NOMO-1 (cell line): ENCODE data around the gene CCNB2.
"Not testable (repeated sequence)": the region's sequence is repeated elsewhere in the genome, so short reads cannot be mapped to it uniquely, and the experiment has no call there.

Source experiments
- DNase-seq, 2 experiments: peaks; one replicate each; lab custom pipeline; 2025; ENCODE audit not compliant: unreplicated experiment in 2 of 2; lab: John Stamatoyannopoulos, UW

Gene CCNB2

DNA sequence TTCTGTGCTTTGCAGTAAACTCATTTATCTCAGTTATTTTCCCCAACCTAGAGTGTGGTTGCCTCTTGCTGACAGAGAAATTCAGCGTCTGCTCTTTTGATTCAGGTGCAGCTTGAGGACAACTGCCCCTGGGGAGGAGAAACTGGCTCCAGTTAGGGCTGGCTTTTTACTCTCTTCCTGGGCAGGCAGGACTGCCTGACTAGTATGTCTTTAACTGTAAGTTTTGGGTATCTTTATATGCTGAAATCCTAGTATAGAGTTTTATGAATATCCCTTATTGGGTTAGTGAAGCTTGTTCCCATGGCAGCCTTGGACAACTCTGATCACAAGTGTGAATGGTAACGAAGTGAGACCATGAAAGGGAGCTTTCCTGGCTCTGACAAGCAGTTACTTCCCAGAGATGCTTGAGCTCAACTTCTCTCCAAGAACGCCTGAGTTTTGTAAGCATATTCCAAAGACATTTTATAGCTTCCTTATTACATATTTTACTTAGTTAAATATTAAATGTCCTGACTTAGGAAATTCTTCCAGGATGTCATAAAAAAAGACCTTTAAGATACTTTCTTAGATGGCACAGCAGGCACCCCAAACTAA, 27.1 kb downstream of the CCNB2 start:
- no peak for DNase-seq

DNA sequence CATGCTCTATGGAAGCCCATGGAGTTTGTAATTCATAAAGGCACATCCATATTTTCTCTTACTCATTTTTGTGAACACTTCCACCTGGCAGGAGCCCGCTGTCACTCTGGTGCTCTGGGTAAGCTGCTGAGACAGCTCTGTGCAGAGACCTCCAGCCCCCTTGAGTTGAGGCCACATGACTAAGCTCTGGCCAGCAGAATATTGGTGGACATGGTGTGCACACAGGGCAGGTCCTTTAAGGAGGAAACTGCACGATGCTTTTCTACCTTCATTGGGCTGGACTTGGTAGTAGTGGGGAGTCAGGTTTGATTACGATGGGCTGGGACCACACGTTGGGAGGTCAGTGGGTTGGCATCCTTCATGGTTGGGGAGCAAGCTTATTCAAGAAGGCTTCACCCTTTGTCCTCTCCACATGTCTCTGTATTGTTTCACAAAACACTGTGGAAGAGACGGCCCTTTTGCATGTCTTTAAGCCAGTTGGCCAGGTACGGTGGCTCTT, 29.0 kb downstream of the CCNB2 start:
- no peak for DNase-seq

DNA sequence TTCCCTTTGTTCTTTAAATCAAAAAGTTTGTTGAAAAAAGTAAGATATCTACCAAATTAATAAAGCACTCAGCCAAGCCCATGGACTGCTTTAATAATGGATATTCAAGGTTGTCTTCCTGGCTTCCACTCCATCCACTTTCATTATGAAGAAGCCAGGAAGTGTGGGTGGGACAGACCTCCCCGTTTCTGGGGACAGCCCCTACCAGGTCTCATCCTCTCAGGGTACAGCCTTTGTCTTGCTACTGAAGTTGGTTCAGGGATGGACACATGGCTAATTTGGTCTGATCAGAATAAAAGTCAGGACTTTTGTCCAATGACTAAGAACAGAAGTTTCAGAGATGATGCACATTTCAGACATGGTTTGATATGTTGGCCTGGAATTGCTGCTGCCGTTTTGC, 32.6 kb downstream of the CCNB2 start:
- DNase-seq, result no peak

DNA sequence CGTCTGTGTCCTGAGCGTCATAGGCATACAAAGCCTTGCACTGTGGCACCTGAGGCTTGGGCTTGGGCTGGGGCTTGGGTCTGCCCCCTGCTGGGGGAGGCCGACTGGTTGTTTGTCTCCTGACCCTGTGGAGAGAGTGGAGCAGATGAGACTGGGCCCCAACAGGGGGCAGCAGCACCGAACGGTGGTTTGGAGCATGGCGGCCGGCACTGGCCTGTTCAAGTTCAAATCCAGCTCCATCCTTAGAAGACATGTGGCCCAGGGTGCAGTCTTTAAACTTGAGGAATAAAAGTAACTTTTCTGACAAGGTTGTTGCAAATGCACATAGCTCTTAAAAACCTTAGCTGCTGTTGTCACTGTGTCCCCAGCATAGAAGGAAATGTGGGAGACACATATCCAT, 33.3 kb downstream of the CCNB2 start:
- DNase-seq, result peak; percentile 59 to 60

DNA sequence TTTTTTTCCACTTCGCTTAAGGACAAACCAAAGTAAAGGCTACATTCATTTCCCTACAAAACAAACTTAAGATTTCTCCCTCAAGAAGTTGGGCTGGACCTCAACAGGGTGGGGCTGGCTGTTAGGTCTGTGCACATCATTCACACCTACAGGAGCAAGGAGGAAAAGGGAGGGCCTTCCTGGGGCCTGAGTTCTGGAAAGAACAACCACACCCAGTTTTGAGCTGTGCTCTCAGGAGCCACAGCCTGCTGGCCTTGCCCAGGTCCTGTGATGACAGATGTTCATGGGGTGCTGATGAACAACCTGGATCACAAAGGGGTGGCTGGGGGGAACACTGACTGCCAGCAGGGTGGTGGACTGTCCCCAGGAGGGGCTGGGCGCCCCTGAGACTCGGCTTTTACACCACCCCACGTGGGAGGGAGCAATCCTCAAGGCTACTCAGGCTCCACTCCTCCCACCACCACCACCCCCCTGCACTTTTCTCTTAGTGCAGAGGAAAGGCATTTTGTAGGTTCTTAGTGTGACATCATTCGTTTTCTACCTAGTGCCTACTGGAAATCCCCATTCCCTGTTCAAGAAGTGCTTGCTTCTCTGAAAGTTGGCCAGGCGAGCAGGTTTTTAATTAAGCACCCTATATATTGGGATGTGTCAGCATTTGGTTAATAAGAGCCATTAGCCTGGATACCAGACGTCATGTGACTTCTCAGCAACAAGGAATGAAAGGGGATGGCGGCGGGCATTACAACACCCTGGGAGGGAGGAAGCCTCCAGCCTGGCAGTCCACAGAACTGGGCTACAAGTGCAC, 35.7 kb downstream of the CCNB2 start:
- no peak for DNase-seq

DNA sequence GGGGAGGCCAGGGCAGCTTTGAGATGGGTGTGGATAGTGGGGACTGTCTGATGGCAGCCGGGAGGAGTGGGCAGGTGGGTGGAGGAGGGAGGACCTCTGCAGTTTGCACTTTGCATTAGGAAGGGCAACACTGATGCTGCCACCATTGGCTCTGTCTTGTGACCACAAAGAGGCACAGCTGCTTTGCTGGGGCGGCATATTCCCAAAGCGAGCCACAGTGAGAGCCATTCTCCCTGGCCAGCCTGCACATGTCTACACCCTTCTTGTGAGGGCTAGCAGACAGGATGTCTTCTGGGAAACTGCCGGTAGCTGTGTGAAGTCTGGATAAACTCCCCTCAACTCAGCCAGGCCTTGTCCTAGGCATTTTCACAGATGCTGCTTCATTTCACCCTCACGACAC, 38.3 kb downstream of the CCNB2 start:
- no peak for DNase-seq

DNA sequence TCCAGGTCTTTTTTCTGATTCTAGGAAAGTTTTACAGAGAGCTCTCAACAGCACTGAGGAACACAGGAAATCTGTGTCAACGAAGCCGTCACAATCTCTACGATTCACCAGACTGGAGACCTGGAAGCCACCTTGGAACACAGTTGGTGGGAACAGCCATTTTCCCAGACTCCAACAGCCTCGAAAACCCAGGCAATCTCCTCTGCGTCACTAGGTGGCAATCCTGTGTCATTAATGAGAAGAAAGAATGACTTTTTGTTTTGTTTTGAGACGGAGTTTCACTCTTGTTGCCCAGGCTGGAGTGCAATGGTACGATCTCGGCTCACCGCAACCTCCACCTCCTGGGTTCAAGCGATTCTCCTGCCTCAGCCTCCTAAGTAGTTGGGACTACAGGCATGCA, 39.6 kb downstream of the CCNB2 start:
- peak in 1 of 2 experiments; percentile 11 for DNase-seq

DNA sequence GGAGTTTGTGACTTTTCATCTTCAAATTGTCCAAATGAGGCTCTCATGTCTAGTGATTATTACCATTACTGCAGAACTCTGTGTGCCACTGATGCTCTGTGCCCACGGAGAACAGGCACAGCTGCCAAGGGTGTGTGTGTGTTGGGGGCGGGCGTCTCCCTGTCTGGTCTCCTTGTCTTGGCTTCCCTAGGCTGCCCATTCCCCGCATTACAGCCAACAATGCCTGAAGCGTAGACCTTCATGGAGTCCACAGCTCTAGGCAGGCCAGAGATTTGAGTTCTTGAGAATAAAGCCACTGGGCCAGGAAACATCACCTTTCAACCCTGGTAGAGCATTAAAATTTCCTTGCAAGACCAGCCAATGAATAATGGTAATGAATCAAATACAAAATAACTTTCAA, 42.7 kb downstream of the CCNB2 start:
- DNase-seq, result no peak

DNA sequence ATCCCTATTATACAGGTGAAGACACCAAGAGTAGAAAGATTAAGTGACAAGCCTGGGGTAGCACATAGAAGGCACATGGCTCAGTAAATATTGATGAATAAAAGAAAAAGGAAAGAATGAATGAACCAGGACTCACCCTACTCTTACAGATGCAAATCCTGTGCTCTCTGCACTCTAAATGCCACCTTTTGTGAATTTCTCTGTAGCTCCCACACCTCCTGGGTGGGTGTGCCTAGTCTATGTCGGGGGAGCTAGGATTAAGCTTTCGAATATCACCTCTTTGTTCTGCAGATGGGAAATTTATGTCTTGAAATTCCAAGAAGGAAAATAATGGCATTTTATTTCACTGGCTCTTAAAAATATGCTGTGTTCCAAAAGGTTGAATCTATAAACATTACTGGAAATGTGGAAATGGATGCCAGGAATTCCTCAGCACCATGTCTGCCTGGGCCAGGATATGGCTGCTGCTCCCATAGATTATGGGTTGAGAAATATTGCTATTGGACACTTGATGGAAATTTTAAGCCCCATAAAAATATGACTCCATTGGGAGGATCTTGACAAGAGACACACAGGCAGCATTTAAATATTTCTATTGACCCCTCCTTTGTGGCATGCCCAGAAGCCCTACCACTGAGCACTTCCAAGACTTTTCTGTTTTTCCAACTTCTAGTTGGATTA, 43.3 kb downstream of the CCNB2 start:
- no peak for DNase-seq

DNA sequence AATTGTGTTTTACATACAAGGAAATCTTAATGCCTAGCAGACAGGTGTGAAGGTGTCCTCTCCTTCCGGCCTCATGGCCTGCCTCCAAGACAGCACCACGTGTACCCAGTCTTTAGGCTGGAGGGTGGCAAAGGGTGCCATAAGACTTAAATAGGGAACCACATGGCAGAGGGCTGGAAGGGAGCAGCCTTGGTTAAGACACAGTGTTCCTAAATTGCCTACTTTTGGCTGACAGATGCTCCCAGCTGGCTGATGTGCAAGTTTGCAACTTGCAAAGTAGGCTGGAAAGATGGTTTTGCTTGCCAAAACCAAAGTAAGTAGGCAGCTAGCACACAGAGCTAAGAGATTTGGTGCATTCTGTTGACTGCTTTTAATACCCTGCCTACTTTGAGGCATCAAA, 45.2 kb downstream of the CCNB2 start:
- no peak for DNase-seq

DNA sequence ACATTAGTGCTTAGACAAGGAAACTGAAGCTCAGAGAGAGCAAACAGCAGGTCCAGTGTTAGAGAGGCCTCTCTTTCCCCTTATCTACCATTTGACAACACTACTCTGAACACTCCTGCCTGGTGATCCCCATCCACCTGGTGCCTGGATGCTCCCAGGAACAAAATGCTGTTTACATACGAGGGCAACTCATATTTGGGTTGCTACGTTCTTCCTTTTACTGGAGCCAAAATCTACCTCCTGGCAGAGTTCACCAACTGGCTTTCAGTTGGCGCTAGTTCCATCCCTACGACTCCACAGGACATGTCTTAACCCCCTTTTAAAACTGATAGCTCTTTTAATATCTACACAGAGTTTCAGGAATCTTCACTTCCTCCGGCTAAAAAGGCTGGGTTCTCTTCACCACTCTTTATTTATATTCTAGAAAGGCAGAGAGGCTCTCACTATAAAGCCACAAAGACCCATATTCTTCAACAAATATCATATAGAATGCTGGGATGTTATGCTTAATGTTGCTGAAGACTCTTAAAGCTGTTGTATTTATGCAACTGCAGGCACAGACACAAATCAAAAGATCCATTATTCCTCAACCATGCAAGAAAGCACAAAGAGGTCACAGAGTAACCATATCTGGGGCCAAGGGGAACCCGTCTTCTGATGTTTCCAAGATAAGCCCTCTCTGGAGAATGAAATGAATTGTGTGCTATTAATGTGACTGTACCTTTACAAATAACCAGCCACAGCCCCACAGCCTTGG, 47.9 kb downstream of the CCNB2 start:
- DNase-seq, result no peak

DNA sequence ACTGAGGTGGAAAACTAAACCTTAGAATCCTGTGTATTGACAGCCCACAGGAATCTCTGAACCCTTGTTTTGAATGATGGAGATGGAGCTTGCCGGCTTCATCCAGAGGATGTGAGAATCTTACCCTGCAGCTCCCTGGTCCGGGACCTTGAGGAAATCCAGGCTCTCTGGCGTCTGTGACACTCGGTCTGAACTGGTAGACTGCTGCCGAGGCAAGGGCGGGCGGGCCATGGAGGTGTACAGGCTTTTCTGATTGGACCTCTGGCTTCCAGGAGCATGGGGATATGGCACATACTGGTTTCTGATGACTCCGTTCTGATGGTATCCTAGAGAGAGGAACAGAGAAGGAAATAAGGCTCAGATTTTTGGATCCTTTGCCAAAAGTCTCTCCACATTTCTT, 48.5 kb downstream of the CCNB2 start:
- no peak for DNase-seq

DNA sequence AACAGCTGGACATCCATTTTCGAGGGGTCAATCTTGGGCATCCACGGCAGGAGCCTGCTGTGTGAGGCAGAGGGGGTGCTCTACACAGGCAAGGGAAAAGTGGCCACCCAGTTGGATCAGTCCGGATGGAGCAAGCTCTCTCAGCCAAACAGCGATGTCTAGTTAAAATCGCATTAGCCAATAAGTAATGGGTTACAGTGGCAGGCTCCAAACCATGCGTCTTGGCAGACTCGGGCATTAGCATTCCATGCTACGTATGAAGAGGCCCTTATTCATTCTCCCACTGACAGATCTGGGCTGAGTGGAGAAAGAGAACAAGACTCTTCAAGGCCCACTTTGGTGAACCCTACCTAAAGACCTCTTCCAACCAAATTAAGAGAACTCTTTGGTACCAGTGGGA, 49.3 kb downstream of the CCNB2 start:
- no peak for DNase-seq

DNA sequence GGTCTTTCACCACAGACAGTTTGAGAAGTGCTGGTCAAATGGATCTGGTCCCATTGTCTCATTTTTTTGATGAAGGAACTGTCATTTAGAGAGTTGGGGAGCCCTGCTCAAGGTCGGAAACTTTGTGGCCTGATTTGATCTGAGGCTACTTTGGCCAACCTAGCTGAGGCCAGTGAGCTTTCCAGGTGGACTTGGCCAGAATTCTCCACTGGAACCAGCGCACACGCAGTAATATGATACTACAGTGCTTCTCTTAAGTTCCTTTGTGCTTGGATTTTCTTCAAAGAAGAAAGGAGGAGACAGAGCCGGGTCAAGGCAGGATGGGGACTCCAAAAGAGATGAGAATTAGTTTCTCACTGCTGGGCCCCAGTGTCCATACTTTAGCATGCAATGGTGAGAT, 50.5 kb downstream of the CCNB2 start:
- no peak for DNase-seq

DNA sequence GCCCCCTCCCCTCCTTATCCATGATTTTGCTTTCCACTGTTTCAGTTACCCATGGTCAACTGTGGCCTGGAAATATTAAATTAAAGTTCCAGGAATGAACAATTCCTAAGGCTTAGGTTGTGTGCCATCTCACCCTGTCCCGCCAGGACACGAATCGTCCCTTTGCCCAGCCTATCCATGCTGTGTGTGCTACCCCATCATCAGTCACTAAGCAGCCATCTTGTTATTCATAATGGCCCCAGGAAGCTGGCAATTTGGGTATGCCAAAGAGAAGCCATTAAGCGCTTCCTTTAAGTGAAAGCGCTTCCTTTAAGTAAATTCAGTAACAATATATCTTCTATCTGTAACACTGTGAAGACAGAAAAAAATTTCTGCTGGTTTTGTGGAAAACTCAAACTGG, 52.5 kb downstream of the CCNB2 start:
- no peak for DNase-seq

DNA sequence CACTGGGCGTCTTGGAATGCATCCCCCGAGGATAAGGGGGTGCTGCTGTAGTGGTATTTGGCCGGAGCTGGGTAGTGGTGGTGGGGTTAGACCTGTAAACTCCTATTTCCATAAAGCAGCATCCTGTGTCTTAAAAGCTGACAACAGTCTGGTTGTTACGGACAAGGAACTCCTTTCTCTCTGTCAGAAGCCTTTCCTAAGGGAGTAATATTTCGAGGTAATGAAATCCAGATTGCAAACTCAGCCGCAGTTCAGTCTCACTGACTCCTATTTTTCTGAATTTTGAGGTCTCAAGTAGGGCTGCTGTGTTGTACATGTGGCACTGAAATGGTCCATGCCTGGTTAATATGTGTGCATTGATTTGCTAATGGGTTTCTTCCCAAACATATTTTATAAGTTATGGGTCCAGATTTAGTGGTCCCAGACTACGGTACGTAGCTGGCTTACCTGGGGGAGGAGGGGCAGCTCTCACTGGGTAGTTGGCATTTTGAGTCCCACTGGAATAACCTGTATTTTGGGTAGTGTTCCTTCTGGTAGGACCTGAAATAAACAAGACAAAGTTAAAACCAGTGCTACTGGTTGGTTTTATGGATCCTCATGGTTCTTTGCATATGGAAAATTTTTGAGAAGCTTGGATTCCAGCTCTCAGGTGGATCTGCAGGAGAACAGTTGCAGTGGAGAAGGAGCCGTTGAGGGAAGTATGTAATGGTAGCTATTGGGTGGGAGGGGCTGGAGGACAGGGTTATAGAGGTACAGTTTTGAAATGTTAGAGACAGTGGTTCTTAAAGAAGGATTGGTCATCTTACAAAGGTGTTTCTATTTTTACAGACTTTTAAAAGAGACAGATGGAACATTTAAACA, 53.1 kb downstream of the CCNB2 start:
- no peak for DNase-seq

DNA sequence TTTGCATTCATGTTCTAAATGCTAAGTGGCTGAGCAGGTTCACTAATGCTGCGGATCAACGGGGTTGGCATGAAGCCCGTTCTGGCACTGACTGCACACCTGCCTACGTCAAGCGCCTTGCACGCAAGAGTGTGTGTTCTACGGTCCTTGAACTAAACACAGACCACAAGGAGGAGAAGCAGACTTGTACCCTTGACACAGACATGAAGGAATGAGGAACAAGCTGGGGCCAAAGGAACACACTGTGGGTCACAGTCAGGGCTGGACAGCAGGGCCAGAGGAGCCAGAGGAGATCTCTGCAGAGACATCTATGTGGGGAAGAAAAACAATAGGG, 53.7 kb downstream of the CCNB2 start:
- DNase-seq, result peak in 1 of 2 experiments; percentile 28

DNA sequence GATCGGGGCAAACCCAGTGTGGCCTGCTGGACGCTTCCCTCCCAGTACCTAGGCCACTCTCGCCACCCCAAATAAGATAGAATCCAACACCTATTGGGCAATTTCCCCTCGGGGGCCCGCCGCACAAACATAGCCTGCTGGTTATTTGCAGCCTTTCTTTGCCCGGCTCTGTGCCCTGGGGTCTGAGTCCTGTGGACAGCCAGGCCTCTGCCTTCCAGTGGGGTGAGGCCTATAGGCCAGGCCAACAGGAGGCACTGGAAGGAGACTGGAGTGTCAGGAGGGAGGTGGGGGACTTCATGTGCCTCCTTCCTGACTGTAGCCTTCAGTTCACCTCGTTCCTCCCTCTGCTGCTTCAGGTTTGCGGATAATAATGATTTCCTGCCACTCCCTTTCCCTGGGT, 54.3 kb downstream of the CCNB2 start:
- peak; percentile 30 to 57 for DNase-seq

DNA sequence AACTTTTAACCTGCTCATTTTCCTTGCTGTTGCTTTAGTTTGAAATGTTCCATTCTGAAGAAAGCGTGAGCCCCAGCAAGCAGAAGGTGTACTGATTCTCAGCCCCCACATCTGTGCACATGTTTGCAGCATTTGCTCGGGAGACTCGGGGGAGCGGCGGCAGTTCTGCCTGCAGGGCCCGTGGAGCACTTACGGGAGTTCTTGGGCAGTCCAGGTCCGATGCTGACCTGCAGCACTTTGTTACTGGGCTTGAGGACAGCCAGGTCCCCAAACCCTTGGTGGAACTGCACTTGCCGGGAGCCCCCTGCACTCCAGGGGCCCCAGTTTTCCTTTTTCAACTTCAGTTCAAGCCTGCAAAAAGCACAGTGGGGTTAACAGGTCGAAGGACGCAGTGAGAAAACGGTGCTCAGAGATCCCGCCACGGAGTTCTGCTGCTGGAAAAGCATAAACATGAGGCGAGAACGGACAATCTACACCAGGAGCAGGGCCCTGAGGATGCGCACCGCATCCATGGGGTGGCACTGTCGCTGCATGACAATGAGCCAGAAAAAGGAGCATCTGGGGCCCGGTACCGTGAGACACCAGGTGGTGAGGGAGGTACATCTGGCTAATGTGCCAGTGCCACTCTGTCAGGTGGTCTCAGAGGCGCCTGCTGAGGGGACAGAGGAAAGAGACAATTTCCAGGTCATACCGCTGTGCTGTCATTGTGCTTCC, 56.1 kb downstream of the CCNB2 start:
- no peak for DNase-seq

DNA sequence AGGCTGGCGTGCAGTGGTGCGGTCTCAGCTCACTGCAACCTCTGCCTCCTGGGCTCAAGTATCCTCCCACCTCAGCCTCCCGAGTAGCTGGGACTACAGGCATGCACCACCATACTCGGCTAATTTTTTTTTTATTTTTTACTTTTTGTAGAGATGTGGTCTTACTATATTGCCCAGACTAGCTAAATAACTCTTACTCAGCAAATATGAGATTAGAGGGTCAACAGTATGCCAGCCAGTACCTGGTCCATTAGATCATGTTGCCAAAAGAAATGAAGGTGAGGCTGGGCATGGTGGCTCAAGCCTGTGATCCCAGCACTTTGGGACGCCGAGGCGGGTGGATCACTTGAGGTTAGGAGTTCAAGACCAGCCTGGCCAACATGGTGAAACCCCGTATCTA, 57.1 kb downstream of the CCNB2 start:
- not testable (repeated sequence) for DNase-seq
